ENCODE measurements around the gene COX7B2. TPM values are rescaled to one million over a fixed set of nuclear protein-coding genes. Genes with fewer than 3 reads are reported as not detected.

The COX7B2 gene
- total and polyA plus RNA-seq, 2 donors (not counting 1 experiment from before 2014, with no cell fraction given), result not detected

DNA sequence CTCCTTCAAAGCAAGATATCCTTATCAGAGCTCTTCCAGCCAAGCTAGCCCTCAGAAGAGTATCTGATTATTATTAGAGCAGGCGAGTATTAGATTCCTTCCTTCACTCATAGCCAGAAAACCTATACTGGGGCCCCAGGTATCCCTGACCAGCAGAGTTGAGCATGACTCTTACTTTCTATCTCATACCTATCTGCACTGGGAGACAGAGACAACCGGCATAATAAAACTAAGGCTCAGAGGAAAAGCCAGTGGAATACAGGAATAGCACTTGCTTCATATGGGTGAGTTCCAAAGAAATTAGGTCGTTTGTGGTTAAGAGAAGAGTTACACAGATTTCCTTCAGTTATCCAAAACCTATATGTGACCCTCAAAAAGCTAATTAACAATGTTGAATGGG, 41.8 kb upstream of the COX7B2 start:
- H3K27me3 ChIP-seq (replicated peaks in 1 of 4; ENCODE audit: control extremely low read depth in 1 of 4, control insufficient read depth in 3 of 4, insufficient read depth in 4 of 4, low read length in 3 of 4), result no peaks in the 10 kb centered on the region
- CTCF ChIA-PET, result no interaction called here
- no peak overlapping the region for H3K4me3 ChIP-seq (ENCODE audit: control extremely low read depth in 1 of 5, extremely low read depth in 1 of 5, insufficient read depth in 1 of 5, low read depth in 2 of 5, low read length in 4 of 5)
- no peaks in the 10 kb centered on the region for H3K4me1 ChIP-seq (ENCODE audit: control insufficient read depth in 2 of 2, insufficient read depth in 2 of 2, low read length in 2 of 2)
- Mint-ChIP-seq H3K27me3 (no peaks in the 10 kb centered on the region), H3K27ac (no peak overlapping the region), H3K9me3 (ENCODE audit: insufficient read depth) (no peaks in the 10 kb centered on the region), H3K4me3 (no peak overlapping the region), H3K4me1 (no peaks in the 10 kb centered on the region)
- no CpG with 5 or more reads among the region's 3 CpGs for WGBS (ENCODE audit: insufficient coverage)
- no peaks in the 10 kb centered on the region for H3K36me3 ChIP-seq (replicated peaks in 1 of 2; ENCODE audit: control extremely low read depth in 1 of 2, control insufficient read depth in 1 of 2, extremely low read depth in 1 of 2, insufficient read depth in 2 of 2, low read length in 1 of 2)
- ATAC-seq (ENCODE audit: low read depth), result no peak
- POLR2A ChIA-PET, result no interaction called here
- intact Hi-C loops (cut with micrococcal nuclease), result no loop called here
- no peaks in the 10 kb centered on the region for H3K79me2 ChIP-seq (ENCODE audit: control insufficient read depth, insufficient read depth, low read length)
- no peak overlapping the region for H3K4me2 ChIP-seq (replicated peaks; ENCODE audit: low read depth, low read length, poor library complexity, severe bottlenecking)
- no peaks in the 10 kb centered on the region for H4K20me1 ChIP-seq (ENCODE audit: control insufficient read depth, insufficient read depth, low read length, poor library complexity, severe bottlenecking)
- H3K9me3 ChIP-seq (ENCODE audit: control extremely low read depth in 1 of 3, control insufficient read depth in 2 of 3, insufficient read depth in 1 of 3, low read length in 2 of 3), result no peaks in the 10 kb centered on the region
- no peak overlapping the region for H3K27ac ChIP-seq (ENCODE audit: low read length in 2 of 2)
- no peak for TF ChIP-seq EZH2 (IDR thresholded peaks at IDR 0.05; ENCODE audit: borderline replicate concordance, insufficient read depth, low read depth, low read length, poor library complexity, severe bottlenecking)
- TF ChIP-seq, protein P1, sequence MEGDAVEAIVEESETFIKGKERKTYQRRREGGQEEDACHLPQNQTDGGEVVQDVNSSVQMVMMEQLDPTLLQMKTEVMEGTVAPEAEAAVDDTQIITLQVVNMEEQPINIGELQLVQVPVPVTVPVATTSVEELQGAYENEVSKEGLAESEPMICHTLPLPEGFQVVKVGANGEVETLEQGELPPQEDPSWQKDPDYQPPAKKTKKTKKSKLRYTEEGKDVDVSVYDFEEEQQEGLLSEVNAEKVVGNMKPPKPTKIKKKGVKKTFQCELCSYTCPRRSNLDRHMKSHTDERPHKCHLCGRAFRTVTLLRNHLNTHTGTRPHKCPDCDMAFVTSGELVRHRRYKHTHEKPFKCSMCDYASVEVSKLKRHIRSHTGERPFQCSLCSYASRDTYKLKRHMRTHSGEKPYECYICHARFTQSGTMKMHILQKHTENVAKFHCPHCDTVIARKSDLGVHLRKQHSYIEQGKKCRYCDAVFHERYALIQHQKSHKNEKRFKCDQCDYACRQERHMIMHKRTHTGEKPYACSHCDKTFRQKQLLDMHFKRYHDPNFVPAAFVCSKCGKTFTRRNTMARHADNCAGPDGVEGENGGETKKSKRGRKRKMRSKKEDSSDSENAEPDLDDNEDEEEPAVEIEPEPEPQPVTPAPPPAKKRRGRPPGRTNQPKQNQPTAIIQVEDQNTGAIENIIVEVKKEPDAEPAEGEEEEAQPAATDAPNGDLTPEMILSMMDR (IDR thresholded peaks at IDR 0.05), result no peak
- H3K9ac ChIP-seq (ENCODE audit: low read length), result no peak overlapping the region
- no peak overlapping the region for H2AFZ ChIP-seq (ENCODE audit: insufficient read depth, low read depth, low read length, poor library complexity, severe bottlenecking)
- no peak for DNase-seq

- Histone ChIP-seq H3K27me3 (replicated peaks in 1 of 4; ENCODE audit: control extremely low read depth in 1 of 4, control insufficient read depth in 3 of 4, insufficient read depth in 4 of 4, low read length in 3 of 4) (no peaks in the 10 kb centered on the region), H3K4me3 (ENCODE audit: control extremely low read depth in 1 of 5, extremely low read depth in 1 of 5, insufficient read depth in 1 of 5, low read depth in 2 of 5, low read length in 4 of 5) (no peak overlapping the region), H4K20me1 (ENCODE audit: control insufficient read depth, insufficient read depth, low read length, poor library complexity, severe bottlenecking) (no peaks in the 10 kb centered on the region), H3K9ac (ENCODE audit: low read length) (no peak overlapping the region), H3K79me2 (ENCODE audit: control insufficient read depth, insufficient read depth, low read length) (no peaks in the 10 kb centered on the region), H3K36me3 (replicated peaks in 1 of 2; ENCODE audit: control extremely low read depth in 1 of 2, control insufficient read depth in 1 of 2, extremely low read depth in 1 of 2, insufficient read depth in 2 of 2, low read length in 1 of 2) (no peaks in the 10 kb centered on the region), H3K9me3 (ENCODE audit: control extremely low read depth in 1 of 3, control insufficient read depth in 2 of 3, insufficient read depth in 1 of 3, low read length in 2 of 3) (no peaks in the 10 kb centered on the region), H3K4me2 (replicated peaks; ENCODE audit: low read depth, low read length, poor library complexity, severe bottlenecking) (no peak overlapping the region), H2AFZ (ENCODE audit: insufficient read depth, low read depth, low read length, poor library complexity, severe bottlenecking) (no peak overlapping the region), H3K4me1 (ENCODE audit: control insufficient read depth in 2 of 2, insufficient read depth in 2 of 2, low read length in 2 of 2) (no peaks in the 10 kb centered on the region), H3K27ac (ENCODE audit: low read length in 2 of 2) (no peak overlapping the region)
- TF ChIP-seq, protein P1 (IDR thresholded peaks at IDR 0.05), result no peak
- no peak for TF ChIP-seq EZH2 (IDR thresholded peaks at IDR 0.05; ENCODE audit: borderline replicate concordance, insufficient read depth, low read depth, low read length, poor library complexity, severe bottlenecking)
- intact Hi-C loops (cut with micrococcal nuclease), result no loop called here
- H3K4me3 Mint-ChIP-seq, result no peak overlapping the region
- H3K27ac Mint-ChIP-seq, result no peak overlapping the region
- DNase-seq (no peak), ATAC-seq (ENCODE audit: low read depth) (no peak)
- H3K4me1 Mint-ChIP-seq, result no peaks in the 10 kb centered on the region
- WGBS (ENCODE audit: insufficient coverage), result 60% methylated on average over 1 of the region's 1 CpG
- POLR2A ChIA-PET, result no interaction called here
- no peaks in the 10 kb centered on the region for H3K9me3 Mint-ChIP-seq (ENCODE audit: insufficient read depth)
- CTCF ChIA-PET, result no interaction called here
- no peaks in the 10 kb centered on the region for H3K27me3 Mint-ChIP-seq
Measured at GRCh38 chr4:46949822-46950221, 40.8 kb upstream of the COX7B2 start.

All from B cell (primary cell).